Tibial artery (tissue), 4 donors: ENCODE data around the gene RAET1L.

ENCODE experiments used
- DNase-seq, 2 donors: peaks; one replicate each; pipeline ENCODE4 v3.0.0-alpha.2; 2019
- H3K27ac ChIP-seq, 2 donors: fragments of 200-600 bp; sonication (generic) in 1 of 2; 1 replicate in 1 of 2; 2 replicates in 1 of 2; pipeline ENCODE4 v1.5.1; 2018 to 2019; ENCODE audit warnings: mild to moderate bottlenecking in 1 of 2
- H3K27me3 ChIP-seq, 2 donors: fragments of 200-600 bp; sonication (generic) in 1 of 2; one replicate each; pipeline versions ENCODE4 v1.5.1 to v1.6.0; 2016 to 2019
- H3K36me3 ChIP-seq, 3 donors: fragments of 200-600 bp; sonication (generic) in 2 of 3; one replicate each; pipeline ENCODE4 v1.5.1; 2016 to 2019; ENCODE audit warnings: mild to moderate bottlenecking in 2 of 3
- H3K4me1 ChIP-seq, 4 donors: fragments of 200-600 bp; sonication (generic) in 2 of 4; 1 replicate in 3 of 4; 2 replicates in 1 of 4; pipeline ENCODE4 v1.5.1; 2016 to 2019
- H3K4me3 ChIP-seq, 2 donors: fragments of 200-600 bp; sonication (generic) in 1 of 2; 1 replicate in 1 of 2; 2 replicates in 1 of 2; pipeline ENCODE4 v1.5.1; 2018 to 2019; ENCODE audit warnings: mild to moderate bottlenecking in 2 of 2
- H3K9me3 ChIP-seq, 3 donors: fragments of 200-600 bp; sonication (generic) in 1 of 3; one replicate each; pipeline ENCODE4 v1.5.1; 2016 to 2019
- intact Hi-C: fragments of 100-400 bp; cut with DNase I; formaldehyde crosslinking; loops from one replicate; pipeline ENCODE4 v1.15.0; 2023; ENCODE audit warnings: low total_unique reads
- TF ChIP-seq, protein P1 (sequence below), 2 experiments: fragments of 200-600 bp in 1 of 2; fragments of 450-650 bp in 1 of 2; IDR thresholded peaks; one replicate each; pipeline ENCODE4 v1.5.1; 2017 to 2019; ENCODE audit warnings: antibody characterized with exemption in 2 of 2, mild to moderate bottlenecking in 1 of 2, moderate library complexity in 1 of 2

Gene RAET1L

DNA sequence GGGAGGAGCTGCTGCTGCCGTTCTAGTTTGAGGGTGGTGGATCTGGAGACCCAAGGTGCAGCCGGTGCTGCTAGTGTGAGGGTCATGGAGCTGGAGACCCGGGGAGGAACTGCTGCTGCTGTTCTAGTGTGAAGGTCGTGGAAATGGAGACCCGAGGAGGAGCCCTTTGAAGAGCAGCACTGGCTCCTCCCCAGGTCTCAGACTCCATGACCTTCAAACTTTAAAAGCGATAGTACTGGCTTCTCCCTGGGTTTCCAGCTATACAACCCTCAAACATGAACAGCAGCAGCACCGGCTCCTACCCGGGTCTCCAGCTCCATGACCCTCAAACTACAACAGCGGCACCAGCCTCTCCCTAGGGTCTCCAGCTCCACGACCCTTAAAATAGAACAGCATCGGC is 28.1 kb upstream of the RAET1L start:
- no peaks in the 10 kb centered on the region for H3K9me3 ChIP-seq
- H3K27me3 ChIP-seq: peaks cover 0 to 54% of the 10 kb centered on the region in 2 donors
- no peaks in the 10 kb centered on the region for H3K36me3 ChIP-seq
- intact Hi-C loops: no loop called here
- TF ChIP-seq, protein P1, sequence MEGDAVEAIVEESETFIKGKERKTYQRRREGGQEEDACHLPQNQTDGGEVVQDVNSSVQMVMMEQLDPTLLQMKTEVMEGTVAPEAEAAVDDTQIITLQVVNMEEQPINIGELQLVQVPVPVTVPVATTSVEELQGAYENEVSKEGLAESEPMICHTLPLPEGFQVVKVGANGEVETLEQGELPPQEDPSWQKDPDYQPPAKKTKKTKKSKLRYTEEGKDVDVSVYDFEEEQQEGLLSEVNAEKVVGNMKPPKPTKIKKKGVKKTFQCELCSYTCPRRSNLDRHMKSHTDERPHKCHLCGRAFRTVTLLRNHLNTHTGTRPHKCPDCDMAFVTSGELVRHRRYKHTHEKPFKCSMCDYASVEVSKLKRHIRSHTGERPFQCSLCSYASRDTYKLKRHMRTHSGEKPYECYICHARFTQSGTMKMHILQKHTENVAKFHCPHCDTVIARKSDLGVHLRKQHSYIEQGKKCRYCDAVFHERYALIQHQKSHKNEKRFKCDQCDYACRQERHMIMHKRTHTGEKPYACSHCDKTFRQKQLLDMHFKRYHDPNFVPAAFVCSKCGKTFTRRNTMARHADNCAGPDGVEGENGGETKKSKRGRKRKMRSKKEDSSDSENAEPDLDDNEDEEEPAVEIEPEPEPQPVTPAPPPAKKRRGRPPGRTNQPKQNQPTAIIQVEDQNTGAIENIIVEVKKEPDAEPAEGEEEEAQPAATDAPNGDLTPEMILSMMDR (IDR thresholded peaks at IDR 0.05): no peak
- H3K4me3 ChIP-seq: no peak overlapping the region
- DNase-seq: no peak
- H3K27ac ChIP-seq: no peak overlapping the region
- H3K4me1 ChIP-seq: no peaks in the 10 kb centered on the region

- no peak for DNase-seq
- H3K27me3 ChIP-seq: peaks cover 0 to 42% of the 10 kb centered on the region in 2 donors
- no peaks in the 10 kb centered on the region for H3K36me3 ChIP-seq
- H3K4me3 ChIP-seq: no peak overlapping the region
- TF ChIP-seq, protein P1 (IDR thresholded peaks at IDR 0.05): no peak
- no peaks in the 10 kb centered on the region for H3K4me1 ChIP-seq
- no peak overlapping the region for H3K27ac ChIP-seq
- intact Hi-C loops: no loop called here
- no peaks in the 10 kb centered on the region for H3K9me3 ChIP-seq
Observed at GRCh38 chr6:150050846-150051245, 25.5 kb upstream of the RAET1L start.

DNA sequence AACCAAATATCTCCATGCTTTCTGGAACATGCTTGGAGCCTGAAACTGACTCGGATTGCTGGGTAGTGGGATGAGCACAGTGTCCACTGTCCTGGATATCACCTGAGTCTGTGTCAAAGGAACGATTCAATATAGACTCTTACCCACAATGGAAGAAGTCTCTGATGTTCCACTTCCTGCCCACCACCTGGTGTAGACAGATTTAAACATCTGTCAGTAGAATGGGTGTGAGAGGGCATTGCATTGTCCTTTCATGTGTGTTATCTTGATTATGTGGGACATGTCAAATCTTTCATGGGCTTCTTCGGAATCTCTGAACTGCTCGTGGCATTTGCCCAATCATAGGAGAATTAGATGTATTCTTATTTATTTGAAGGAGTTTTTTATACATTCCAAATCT is 22.8 kb upstream of the RAET1L start:
- Histone ChIP-seq H3K9me3 (no peaks in the 10 kb centered on the region), H3K36me3 (no peaks in the 10 kb centered on the region), H3K27ac (no peak overlapping the region), H3K4me1 (no peaks in the 10 kb centered on the region), H3K27me3 (peaks cover 0 to 31% of the 10 kb centered on the region in 2 donors), H3K4me3 (no peak overlapping the region)
- no peak for DNase-seq
- intact Hi-C loops: no loop called here
- TF ChIP-seq, protein P1 (IDR thresholded peaks at IDR 0.05): no peak

- Histone ChIP-seq H3K27me3 (peaks cover 0 to 21% of the 10 kb centered on the region in 2 donors), H3K9me3 (no peaks in the 10 kb centered on the region), H3K36me3 (no peaks in the 10 kb centered on the region), H3K4me3 (no peak overlapping the region), H3K4me1 (no peaks in the 10 kb centered on the region), H3K27ac (no peak overlapping the region)
- intact Hi-C loops: no loop called here
- TF ChIP-seq, protein P1 (IDR thresholded peaks at IDR 0.05): no peak
- no peak for DNase-seq
Observed at GRCh38 chr6:150046943-150047342, 21.6 kb upstream of the RAET1L start.

DNA sequence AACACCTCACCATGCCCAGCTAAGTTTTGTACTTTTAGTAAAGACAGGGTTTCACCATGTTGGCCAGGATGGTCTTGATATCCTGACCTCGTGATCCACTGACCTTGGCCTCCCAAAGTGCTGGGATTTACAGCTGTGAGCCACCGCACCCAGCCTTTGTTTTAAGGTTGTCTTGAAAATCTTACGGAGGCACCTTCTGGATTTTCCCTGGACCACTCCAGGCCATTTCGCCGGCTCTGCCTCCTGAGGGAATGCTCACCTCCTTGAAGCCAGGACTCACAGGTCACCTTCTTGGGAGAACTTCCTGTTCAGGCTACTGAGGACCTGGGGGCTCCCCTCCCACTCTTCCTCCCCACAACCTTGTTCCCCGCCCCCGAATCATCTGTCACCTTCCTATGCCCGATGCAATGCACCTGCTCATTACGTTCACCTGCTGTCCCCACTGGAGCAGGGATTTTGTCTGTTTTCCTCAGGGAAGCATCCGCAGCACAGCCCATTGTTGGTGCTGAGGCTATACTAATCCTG is 19.4 kb upstream of the RAET1L start:
- TF ChIP-seq, protein P1 (IDR thresholded peaks at IDR 0.05): no peak
- intact Hi-C loops: no loop called here
- Histone ChIP-seq H3K4me1 (no peaks in the 10 kb centered on the region), H3K4me3 (no peak overlapping the region), H3K36me3 (no peaks in the 10 kb centered on the region), H3K27ac (no peak overlapping the region), H3K27me3 (peaks cover 0 to 30% of the 10 kb centered on the region in 2 donors), H3K9me3 (no peaks in the 10 kb centered on the region)
- no peak for DNase-seq
